Stomach smooth muscle (tissue), 2 donors: ENCODE measurements around the gene TARDBP.
"Not testable (repeated sequence)": the region's sequence is repeated elsewhere in the genome, so short reads cannot be mapped to it uniquely, and the experiment has no call there.

Experiments used
- H3K27ac ChIP-seq: one replicate; pipeline ENCODE4 v1.7.0; 2013; ENCODE audit warnings: mild to moderate bottlenecking, low read length, inconsistent platforms
- H3K27me3 ChIP-seq, 2 donors: one replicate each; pipeline ENCODE4 v1.7.0; 2013; ENCODE audit warnings: low read length in 2 of 2; ENCODE audit not compliant: insufficient read depth in 2 of 2, control insufficient read depth in 1 of 2
- H3K36me3 ChIP-seq, 2 donors: one replicate each; pipeline ENCODE4 v1.7.0; 2013; ENCODE audit warnings: low read length in 2 of 2; ENCODE audit not compliant: control insufficient read depth in 2 of 2, insufficient read depth in 2 of 2
- H3K4me1 ChIP-seq: one replicate; pipeline ENCODE4 v1.7.0; 2013; ENCODE audit warnings: low read length; ENCODE audit not compliant: control insufficient read depth, insufficient read depth
- H3K4me3 ChIP-seq, 2 donors: one replicate each; pipeline ENCODE4 v1.7.0; 2013; ENCODE audit warnings: low read length in 2 of 2
- H3K9ac ChIP-seq, 2 donors: one replicate each; pipeline ENCODE4 v1.7.0; 2013; ENCODE audit warnings: low read length in 2 of 2, mild to moderate bottlenecking in 1 of 2
- H3K9me3 ChIP-seq, 2 donors: one replicate each; pipeline ENCODE4 v1.7.0; 2013; ENCODE audit warnings: low read length in 2 of 2; ENCODE audit not compliant: control insufficient read depth in 2 of 2
- donor health status: healthy.
- donor health status: Pancreatic carcinoma.

Gene TARDBP

DNA sequence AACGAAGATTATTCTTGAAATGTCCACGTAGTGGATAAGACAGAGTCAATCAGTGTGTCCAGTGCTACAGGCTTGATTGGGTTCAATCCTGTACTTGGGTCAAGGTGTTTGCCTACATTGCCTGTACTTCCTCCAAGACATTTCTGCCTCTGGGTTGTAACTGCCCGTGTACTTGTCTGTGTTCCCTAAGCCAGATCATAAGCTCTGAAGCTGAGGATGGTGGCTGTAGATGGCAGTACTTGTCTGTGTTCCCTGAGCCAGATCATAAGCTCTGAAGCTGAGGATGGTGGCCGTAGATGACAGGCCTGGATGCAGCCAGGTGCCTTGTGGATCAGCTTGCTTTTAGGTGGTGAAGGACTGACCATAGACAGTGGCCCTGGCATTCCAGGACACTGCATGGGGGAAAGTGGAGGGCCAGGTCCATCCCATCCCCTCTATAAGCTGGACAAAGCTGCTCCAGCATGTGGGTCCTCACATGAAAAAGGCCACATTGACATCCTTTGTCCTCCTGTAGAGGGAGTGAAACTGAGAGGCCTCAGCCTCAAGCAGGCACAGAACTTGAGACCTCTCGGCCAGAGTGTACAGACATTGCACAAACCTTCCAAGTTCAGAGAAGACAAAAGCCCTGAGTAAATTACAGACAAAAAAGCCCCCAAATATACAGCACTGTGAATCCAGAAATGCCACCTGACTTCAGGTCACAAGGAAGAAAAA lies 49.4 kb downstream of the TARDBP start:
- peaks cover 18% of the 10 kb centered on the region for H3K4me1 ChIP-seq
- no peaks in the 10 kb centered on the region for H3K27me3 ChIP-seq
- H3K9ac ChIP-seq, result peak overlapping the region in 1 of 2 donors; percentile 21
- H3K27ac ChIP-seq, result no peak overlapping the region
- H3K4me3 ChIP-seq, result no peak overlapping the region
- peaks cover 9 to 12% of the 10 kb centered on the region in 2 donors for H3K36me3 ChIP-seq
- peaks cover 0 to 3% of the 10 kb centered on the region in 2 donors for H3K9me3 ChIP-seq

DNA sequence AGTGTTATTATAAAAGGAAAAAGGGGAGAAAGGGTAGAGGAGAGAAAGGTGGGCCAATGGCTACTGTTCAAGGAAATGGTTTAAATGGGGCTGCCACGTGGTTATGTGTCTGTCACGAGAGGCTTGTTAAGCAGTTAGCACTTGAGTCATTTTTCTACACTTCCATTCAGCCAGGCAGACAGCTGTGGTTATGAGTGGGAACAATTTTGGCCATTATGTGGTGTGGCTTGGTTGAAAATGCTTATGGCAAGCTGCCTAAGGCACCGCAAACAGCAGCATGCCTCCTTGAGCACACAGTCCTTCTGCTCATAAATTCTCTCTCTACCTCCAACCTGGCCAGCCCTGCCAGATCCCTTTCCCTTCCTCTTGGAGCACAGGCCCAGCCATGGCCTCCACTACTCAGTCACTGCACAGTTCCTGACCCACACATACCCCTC lies 50.5 kb downstream of the TARDBP start:
- no peak overlapping the region for H3K9ac ChIP-seq
- H3K4me1 ChIP-seq, result peaks cover 18% of the 10 kb centered on the region
- H3K27ac ChIP-seq, result no peak overlapping the region
- peaks cover 13 to 17% of the 10 kb centered on the region in 2 donors for H3K36me3 ChIP-seq
- no peak overlapping the region for H3K4me3 ChIP-seq
- peaks cover 0 to 3% of the 10 kb centered on the region in 2 donors for H3K9me3 ChIP-seq
- H3K27me3 ChIP-seq, result no peaks in the 10 kb centered on the region

DNA sequence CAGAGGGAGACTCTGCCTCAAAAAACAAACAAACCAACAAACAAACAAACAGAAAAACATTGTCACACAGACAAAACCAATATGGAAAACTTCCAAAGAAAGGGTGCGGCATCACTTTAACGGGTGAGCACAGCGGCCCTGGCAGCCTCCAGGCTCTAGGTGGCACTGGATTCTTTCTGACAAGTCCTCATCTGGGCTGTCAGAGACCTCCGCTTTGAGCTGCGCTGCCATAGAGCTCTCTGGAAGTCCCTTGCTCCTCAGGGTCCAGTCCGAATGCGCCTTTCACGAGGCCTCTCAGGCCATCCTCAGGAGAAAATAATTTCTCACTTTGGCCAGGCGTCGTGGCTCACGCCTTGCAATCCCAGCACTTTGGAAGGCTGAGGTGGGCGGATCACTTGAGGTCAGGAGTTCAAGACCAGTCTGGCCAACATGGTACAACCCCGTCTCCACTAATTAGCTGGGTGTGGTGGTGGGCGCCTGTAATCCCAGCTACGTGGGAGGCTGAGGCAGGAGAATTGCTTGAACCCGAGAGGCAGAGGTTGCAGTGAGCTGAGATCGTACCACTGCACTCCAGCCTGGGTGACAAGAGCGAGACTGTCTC lies 51.6 kb downstream of the TARDBP start:
- H3K4me1 ChIP-seq, result peaks cover 12% of the 10 kb centered on the region
- H3K9me3 ChIP-seq, H3K27ac ChIP-seq, H3K4me3 ChIP-seq, H3K27me3 ChIP-seq, H3K9ac ChIP-seq: not testable (repeated sequence)
- peaks cover 23 to 27% of the 10 kb centered on the region in 2 donors for H3K36me3 ChIP-seq

DNA sequence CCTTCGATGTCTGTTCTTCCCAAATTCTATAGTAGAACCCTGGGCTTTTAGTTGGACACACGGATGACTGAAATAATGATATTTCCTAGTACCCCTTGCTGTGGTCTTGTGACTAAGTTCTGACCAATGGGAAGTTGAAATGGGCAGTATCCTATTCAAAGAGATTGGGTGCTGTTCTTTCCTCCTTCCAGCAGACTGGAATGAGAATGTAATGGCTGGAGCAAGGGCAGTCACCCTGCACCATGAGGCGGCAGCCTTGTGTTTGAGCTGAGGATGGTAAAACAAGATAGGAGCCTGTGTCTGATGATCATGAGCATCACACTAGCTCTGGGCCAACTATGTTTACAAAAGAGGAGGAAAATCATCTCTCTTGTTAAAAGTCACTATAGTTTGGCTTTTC lies 52.5 kb downstream of the TARDBP start:
- Histone ChIP-seq H3K27me3 (no peaks in the 10 kb centered on the region), H3K9me3 (peaks cover 0 to 3% of the 10 kb centered on the region in 2 donors), H3K4me3 (no peak overlapping the region), H3K27ac (no peak overlapping the region), H3K4me1 (peaks cover 6% of the 10 kb centered on the region), H3K9ac (no peak overlapping the region), H3K36me3 (peaks cover 32 to 36% of the 10 kb centered on the region in 2 donors)

GRCh38 chr1:11065796-11066195 lies 53.3 kb downstream of the TARDBP start:
- no peak overlapping the region for H3K4me3 ChIP-seq
- H3K9me3 ChIP-seq, result peaks cover 0 to 3% of the 10 kb centered on the region in 2 donors
- peaks cover 39 to 42% of the 10 kb centered on the region in 2 donors for H3K36me3 ChIP-seq
- no peaks in the 10 kb centered on the region for H3K27me3 ChIP-seq
- H3K9ac ChIP-seq, result no peak overlapping the region
- peaks cover 4% of the 10 kb centered on the region for H3K4me1 ChIP-seq
- H3K27ac ChIP-seq, result no peak overlapping the region

DNA sequence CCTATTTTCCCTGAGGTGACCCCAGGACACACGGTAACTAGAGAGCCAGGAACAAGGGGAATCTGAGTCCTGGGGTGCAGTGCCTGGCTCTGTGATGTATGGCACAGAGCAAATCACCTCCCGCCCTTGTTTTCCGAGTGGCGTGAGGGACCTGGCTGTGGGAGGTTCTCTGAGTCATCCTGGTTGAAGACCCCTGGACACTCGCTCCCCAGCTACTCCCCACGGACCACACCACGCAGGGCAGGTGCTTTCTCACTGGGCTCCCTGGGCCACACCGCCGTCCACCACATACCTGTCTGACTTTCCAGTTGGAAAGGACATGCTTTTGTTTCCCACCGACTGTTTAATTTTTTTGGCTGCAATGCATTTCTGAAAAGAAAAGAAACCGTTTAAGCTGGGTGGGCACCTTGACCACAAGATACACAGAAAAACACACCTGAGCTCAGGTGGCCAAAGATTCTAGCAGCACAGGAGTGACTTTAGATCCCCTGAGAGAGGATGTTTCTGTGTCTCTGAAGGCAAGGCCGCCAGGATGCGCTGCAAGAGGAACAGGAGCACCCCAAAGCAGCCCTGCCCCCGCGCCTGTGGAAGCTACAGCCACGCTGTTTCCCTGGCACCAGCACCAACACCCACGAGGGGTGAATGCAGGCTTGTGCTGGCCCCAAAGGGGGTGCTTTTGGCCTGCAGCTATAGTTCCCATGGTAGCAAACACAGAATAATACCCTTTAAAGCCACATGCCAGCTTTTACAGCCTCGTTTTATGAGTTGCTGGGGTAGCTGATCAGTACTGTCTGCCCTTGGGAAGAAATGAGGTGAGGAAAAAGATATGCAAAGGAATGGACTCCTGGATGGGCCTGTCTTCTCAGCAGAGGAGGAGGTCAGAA lies 55.5 kb downstream of the TARDBP start:
- Histone ChIP-seq H3K27me3 (no peaks in the 10 kb centered on the region), H3K4me3 (no peak overlapping the region), H3K9me3 (peaks cover 0 to 3% of the 10 kb centered on the region in 2 donors), H3K36me3 (peaks cover 60 to 63% of the 10 kb centered on the region in 2 donors), H3K9ac (no peak overlapping the region), H3K4me1 (no peaks in the 10 kb centered on the region), H3K27ac (no peak overlapping the region)

DNA sequence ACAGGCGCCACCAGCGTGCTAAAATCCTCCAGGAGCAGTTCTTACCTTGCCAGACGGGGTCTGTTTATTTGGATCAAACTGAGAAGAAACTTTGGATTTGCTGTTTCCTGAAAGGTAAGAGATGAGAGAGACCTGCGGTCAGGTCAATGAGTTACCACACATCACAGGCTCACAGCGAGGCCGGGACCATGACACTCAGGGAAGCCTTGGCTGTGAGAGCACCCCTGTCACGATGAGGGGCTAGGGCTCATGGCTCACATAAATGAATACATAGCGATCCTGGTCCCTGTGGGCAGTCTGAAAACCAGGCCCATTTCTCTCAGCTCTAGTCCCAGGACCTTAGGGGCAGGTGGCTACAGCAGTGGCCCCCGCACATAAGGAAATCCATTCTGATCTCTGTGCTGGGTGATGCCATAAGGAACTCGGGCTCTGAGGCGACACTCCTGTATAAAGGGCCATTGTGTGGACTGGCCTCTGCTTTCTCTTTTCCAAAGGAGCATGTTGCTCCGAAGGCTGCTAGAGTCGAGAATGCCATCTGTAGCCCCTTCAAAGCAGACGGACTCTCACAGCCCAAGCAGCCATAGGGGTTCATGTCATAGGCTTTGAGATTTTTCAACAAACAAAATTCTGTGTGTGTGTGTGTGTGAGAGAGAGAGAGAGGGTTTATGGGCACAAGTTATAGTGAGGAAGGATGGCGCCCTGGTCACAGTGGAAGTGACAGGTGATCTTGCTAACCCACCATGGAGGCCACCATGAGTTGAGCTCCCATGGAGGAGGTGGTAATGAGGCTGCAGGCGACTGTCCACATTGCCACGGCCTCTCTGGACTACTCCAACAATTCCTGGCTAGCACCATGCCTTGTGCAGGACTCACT lies 56.4 kb downstream of the TARDBP start:
- Histone ChIP-seq H3K4me3 (no peak overlapping the region), H3K27me3 (no peaks in the 10 kb centered on the region), H3K9me3 (peaks cover 0 to 3% of the 10 kb centered on the region in 2 donors), H3K4me1 (no peaks in the 10 kb centered on the region), H3K9ac (no peak overlapping the region), H3K27ac (no peak overlapping the region), H3K36me3 (peaks cover 65 to 69% of the 10 kb centered on the region in 2 donors)

- H3K27me3 ChIP-seq, result no peaks in the 10 kb centered on the region
- no peaks in the 10 kb centered on the region for H3K9me3 ChIP-seq
- H3K9ac ChIP-seq, result no peak overlapping the region
- H3K4me1 ChIP-seq, result no peaks in the 10 kb centered on the region
- peaks cover 75 to 79% of the 10 kb centered on the region in 2 donors for H3K36me3 ChIP-seq
- H3K4me3 ChIP-seq, result no peak overlapping the region
- H3K27ac ChIP-seq, result no peak overlapping the region
Observed at GRCh38 chr1:11070876-11071275, 58.4 kb downstream of the TARDBP start.

GRCh38 chr1:11071463-11072215 lies 59.2 kb downstream of the TARDBP start:
- Histone ChIP-seq H3K27ac (no peak overlapping the region), H3K9ac (no peak overlapping the region), H3K9me3 (no peaks in the 10 kb centered on the region), H3K36me3 (peaks cover 78 to 81% of the 10 kb centered on the region in 2 donors), H3K4me1 (no peaks in the 10 kb centered on the region), H3K4me3 (no peak overlapping the region), H3K27me3 (no peaks in the 10 kb centered on the region)
